ENCODE measurements around the gene LBHD2.

The LBHD2 gene

GRCh38 chr14:103134919-103135318 lies 50.9 kb downstream of the LBHD2 start:
- DNase-seq = no peak

GRCh38 chr14:103135333-103136260 lies 51.6 kb downstream of the LBHD2 start:
- DNase-seq = no peak

DNA sequence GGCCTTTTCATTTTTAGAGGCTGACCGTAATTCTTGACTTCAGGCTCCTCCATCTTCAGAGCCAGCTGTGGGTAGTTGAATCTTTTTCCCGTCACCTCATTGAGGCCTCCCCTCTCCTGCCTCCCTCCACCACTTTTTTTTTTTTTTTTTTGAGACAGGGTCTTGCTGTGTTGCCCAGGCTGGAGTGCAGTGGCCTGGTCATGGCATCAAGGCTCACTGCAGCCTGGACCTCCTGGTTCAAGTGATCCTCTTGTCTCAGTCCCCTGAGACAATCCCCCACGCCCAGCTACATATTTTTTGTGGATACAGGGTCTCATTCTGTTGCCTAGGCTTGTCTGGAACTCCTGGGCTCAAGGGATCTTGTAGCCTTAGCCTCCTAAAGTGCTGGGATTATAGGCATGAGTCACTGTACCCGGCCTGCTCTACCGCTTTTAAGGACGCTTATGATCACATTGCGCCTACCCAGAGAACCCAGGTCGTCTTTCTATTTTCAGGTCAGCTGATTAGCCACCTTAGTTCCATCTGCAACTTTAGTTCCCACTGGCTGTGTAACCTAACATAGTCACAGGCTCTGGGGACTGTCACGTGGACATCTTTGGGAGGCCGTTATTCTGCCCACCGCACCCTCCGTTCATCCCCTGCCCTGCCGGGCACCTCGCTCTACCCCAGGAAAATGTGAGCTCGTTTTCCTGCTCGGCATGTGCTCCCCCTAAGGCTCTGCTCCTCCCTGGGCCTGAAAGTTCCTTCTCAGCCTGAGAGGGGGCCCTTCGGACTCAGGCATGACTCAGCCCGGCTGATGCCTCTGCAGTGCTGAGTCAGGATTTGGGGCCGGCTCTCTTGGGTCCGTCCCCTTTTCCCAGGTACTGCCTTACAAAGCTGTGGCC lies 52.6 kb downstream of the LBHD2 start:
- no peak for DNase-seq

DNA sequence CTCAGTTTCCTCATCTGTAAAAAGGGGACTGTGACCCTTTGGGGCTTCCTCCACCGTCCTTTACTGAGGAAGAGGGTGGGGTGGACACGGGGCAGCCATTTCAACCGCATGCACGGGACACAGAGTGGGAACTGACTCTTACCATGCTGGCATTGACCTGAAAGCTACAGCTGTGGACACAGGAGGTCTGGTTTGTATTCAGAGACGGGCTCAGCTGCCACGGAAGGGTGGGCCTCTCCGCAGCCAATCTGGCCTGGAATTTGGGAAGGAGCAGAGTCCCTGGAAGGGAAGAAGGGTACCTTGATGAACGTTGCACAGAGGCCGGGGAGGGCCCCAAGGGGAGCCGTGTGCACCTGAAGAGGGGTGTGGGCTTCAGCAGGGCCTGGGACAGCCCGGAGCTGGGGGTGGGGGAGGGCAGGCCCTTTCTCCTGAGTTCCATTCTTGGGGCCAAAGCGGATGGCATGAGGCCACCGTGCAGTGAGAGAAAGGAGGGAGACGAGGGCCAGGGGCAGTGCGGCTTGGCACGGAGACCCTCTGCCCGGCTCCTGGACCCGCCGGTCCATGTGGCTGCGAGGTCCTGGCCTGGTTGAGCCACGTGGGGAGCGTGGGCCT lies 53.8 kb downstream of the LBHD2 start:
- no peak for DNase-seq

DNA sequence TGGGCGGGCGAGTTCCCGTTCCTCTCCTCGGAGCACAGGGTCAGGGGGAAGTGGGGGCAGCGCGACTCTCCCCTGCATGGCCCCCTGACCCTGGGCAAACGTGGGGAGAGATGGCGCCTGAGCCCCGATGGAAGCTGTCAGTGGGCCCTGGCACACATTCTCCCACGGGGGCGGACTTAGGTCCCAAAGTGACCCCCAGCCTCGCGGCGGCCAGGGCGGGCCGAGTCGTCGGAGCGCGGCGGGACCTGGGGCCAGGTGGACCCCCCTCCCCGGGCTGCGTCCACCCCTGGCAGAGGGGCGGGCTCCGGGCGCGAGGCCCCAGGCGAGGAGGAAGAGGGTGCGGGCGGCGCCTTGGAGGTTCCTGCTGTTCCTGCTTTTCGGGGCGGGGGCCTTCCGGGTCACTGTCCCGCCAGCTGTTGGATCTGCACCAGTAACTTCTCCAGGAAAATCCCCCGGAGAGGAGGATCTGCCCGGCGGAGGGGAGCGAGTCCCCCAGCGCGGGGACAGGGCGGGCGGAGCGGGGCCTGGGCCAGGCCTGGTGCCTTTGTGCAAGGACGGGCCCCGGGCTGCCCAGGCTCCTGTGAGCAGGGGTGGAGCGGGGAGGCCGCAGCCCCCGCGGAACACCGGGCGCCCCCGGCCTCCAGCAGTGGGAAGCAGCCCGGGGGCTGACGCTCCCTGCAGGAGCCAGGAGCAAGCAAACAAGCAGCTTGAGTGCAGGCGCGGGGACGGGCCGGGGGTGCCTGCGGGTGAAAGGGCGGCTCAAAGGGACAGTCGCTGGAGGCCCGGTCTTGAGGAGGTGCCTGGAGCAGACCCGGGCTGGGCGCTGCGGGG lies 54.5 kb downstream of the LBHD2 start:
- peak; percentile 41 for DNase-seq

DNA sequence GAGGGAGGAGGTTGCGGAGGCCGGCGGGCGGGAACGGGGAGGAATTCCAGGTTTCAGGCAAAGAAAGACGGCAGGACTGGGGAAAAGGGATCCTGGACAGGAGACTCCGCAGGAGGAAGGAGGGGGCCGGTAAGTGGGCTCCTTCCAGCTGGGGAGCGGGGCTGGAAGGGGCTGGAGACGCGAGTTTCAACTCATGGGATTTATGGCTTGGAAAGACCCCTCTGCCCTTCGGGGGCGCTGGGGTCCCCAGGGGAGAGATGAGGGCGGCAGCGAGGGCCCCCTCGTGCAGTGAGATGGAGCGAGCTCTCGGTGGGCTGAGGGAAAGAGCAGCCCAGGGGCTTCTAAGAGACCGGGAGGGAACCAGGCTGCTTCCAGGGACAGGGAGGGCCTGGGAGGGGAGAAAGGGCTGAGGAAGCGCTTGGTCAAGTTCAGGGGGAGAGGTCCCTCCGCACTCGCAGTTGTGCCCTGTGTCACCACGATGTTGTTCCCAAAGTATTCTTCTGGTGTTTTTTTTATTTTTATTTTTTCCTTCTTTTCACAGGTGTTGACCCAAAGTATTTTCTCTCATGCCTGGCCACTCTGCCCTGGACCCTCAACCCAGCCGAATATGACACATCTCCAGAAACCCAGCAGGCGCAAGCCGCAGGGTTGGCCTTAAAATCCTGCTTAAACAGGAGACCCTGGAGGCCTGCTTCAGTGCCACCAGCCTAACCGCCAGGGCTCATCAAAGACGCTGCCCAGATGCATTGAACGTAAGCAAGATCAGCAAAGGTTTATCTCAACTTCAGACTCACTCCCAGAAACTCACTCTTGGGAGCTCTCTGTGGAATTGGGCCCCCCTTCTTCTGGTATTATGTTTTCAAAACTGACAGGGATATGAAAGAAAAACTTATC lies 55.4 kb downstream of the LBHD2 start:
- DNase-seq = no peak

All from NCI-H146 (cell line).